Loucy (cell line): ENCODE measurements around the gene TMSB4X.

Experiments used
- CTCF ChIP-seq: fragments of 200-600 bp; sonication (generic); conservative IDR thresholded peaks from 2 replicates; pipeline ENCODE4 v1.5.1; 2014; ENCODE audit warnings: mild to moderate bottlenecking, antibody characterized with exemption, low read length
- EZH2phosphoT487 ChIP-seq: fragments of 200-600 bp; IDR thresholded peaks from 2 replicates; pipeline ENCODE4 v1.6.1; 2018; ENCODE audit warnings: antibody characterized with exemption, mild to moderate bottlenecking, moderate library complexity, borderline replicate concordance

- TF ChIP-seq CTCF (no peak), EZH2phosphoT487 (no peak)
These were observed 10.4 kb downstream of the TMSB4X start for GRCh38 chrX:12985331-12985730.
